ENCODE data around the gene BLACAT1.
"Not testable (repeated sequence)": the region's sequence is repeated elsewhere in the genome, so short reads cannot be mapped to it uniquely, and the experiment has no call there.

Gene BLACAT1

DNA sequence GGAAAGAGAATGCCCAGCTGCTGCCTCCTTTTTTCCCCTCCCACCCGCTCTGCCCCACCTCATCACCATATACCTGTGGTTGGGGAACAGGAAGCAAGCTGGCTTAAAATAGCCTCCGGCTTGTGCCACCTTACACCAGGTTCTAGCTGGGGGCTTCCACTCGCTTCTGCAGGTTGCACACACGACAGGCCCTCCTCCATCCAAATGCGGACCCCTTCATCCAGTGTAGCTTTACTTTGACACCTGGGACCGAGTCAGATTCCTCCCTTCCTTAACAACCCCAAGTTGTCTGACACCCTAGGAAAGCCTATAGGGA, 14.6 kb downstream of the BLACAT1 start:
- Mint-ChIP-seq H3K9me3 (no peaks in the 10 kb centered on the region), H3K4me3 (peak overlapping the region; percentile 78), H3K4me1 (peaks cover 56% of the 10 kb centered on the region), H3K36me3 (peaks cover 5% of the 10 kb centered on the region), H3K27ac (peak overlapping the region; percentile 91)
- ATAC-seq = no peak
- no peak for DNase-seq (ENCODE audit: low spot score in 2 of 2)

DNA sequence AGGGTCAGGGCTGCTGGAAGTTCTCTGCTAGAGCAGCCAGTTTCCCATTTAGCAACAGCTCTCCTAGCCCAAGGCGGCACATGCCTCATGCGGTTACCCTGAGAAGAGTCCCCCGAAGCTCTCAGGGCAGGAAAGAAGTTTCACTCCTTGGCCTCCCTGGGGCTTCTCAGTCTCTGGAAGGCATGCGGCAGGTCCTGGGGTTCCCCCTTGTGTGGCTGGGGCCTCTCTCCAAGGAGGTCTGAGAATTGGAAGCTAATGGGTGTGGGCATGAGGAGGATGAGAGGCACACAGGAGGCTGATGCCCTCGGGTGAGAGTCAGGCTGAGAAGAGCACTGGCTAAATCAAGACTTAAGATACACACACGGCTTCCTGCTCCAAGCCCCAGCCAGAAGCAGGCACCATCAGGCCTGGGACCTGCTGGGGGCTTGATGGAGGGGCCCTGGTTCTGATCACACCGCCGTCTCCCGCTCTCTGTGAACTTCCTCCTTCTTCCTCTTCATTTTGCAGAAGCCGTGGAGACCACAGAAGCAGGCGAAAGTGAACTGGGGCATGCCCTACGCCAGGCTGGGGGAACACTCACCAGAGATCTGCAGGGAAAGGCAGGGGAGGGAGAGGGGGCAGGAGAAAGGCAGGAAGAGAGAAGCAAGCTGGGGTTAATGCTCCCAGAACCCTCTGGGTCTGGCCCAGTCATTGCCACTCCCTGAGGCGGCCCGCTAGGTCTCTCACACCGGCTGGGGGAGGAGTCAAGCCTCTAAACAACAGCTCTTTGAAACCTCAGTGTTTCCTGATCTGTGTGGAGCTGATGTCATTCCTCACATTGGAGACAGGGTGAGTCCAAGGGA, 15.1 kb downstream of the BLACAT1 start:
- DNase-seq (ENCODE audit: low spot score in 2 of 2) = peak; percentile 31 to 81
- peaks cover 58% of the 10 kb centered on the region for H3K4me1 Mint-ChIP-seq
- peaks cover 5% of the 10 kb centered on the region for H3K36me3 Mint-ChIP-seq

DNA sequence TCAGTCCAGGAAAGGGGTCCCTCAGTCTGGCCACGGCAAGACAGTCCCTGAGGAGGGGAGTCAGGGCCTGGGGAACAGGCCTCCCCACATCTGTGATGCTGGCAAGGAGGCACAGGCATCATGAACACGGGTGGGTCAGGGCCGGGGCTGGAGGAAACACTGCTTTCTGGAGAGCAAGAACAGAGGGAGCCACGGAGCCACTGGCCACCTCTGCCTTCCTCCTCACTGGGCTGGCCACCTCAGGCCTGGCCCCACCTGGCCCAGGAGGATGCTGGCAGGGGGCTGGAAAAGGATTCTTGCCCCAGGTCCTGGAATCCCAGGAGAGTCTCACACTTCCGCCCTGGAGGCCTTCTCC, 15.7 kb downstream of the BLACAT1 start:
- no peaks in the 10 kb centered on the region for H3K9me3 Mint-ChIP-seq
- H3K4me3 Mint-ChIP-seq = peak overlapping the region; percentile 78
- no peak for DNase-seq (ENCODE audit: low spot score in 2 of 2)
- ATAC-seq = no peak
- peak overlapping the region; percentile 91 for H3K27ac Mint-ChIP-seq
- H3K4me1 Mint-ChIP-seq = peaks cover 58% of the 10 kb centered on the region
- peaks cover 5% of the 10 kb centered on the region for H3K36me3 Mint-ChIP-seq

More for the DNA sequence above, 15.1 kb downstream of the BLACAT1 start:
- Mint-ChIP-seq H3K9me3 (no peaks in the 10 kb centered on the region), H3K27ac (peak overlapping the region; percentile 91), H3K4me3 (peak overlapping the region; percentile 78)
- ATAC-seq = peak; percentile 95

DNA sequence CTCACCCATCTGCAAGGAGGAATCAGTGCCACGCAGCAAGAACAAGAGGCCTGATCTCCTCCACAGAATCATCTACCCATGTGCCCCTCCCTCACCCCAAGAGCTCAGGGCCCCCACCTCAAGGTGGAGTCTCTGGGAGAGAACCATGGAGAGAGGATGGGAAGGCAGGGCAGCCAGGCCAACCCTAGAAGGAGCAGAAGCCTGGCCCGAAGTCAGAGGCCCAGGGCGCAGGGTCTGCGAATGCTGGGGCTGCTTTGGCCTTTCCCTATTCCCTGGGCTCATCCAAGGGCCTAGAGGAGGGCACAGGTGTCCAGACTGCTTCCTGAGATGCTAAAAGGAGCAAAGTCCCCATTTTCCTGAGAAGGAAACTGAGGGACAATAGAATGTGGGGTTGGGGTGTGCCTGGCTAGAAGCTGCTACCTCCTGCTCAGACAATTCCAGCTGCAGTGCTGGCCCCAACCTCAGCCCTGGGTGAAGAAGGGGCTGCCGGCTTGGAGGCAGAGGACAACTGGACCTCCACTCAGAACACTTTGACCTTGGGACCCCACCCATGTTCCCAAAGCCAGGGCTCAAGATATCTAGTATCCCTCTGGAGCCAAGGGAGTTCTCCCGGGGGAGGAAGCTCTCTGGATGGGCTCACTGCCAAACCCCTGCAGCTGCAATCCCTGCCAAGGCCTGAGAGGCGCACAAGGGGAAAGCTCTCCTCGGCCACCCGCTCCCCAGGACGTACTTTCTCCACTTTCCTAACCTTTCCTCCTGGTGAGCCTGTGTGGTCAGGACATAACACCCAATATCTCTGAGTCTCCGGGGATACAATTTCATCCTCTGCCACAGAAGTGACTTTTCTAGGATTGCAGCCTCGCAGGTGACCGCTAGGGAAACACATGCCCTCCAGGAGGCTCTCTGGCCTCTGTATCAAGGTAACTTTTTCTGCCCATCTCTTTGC, 17.4 kb downstream of the BLACAT1 start:
- Mint-ChIP-seq H3K9me3 (no peaks in the 10 kb centered on the region), H3K4me3 (no peak overlapping the region), H3K27ac (peak overlapping the region; percentile 26), H3K4me1 (peaks cover 47% of the 10 kb centered on the region), H3K36me3 (peaks cover 5% of the 10 kb centered on the region)
- no peak for DNase-seq (ENCODE audit: low spot score in 2 of 2)
- no peak for ATAC-seq

DNA sequence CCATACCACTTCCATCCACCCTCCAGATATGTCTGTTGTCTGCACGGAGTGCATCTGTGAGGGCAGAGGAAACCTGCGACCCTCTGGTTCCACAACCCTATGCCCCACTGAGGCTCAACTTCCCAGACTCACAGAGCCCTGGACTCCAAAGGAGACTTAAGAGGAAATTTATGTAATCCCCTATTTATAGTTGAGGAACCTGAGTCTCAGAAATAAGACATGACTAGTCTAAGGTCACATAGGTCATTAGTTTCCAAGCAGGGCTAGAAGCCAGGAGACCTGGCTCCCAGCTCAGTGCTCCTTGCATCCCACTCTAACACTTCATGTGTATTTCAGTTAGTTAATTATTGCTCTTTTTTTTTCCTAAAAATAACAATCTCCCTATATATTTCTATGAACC, 18.3 kb downstream of the BLACAT1 start:
- H3K4me3 Mint-ChIP-seq = no peak overlapping the region
- peak overlapping the region; percentile 26 for H3K27ac Mint-ChIP-seq
- no peak for ATAC-seq
- DNase-seq (ENCODE audit: low spot score in 2 of 2) = no peak
- H3K36me3 Mint-ChIP-seq = peaks cover 5% of the 10 kb centered on the region
- peaks cover 47% of the 10 kb centered on the region for H3K4me1 Mint-ChIP-seq
- no peaks in the 10 kb centered on the region for H3K9me3 Mint-ChIP-seq

DNA sequence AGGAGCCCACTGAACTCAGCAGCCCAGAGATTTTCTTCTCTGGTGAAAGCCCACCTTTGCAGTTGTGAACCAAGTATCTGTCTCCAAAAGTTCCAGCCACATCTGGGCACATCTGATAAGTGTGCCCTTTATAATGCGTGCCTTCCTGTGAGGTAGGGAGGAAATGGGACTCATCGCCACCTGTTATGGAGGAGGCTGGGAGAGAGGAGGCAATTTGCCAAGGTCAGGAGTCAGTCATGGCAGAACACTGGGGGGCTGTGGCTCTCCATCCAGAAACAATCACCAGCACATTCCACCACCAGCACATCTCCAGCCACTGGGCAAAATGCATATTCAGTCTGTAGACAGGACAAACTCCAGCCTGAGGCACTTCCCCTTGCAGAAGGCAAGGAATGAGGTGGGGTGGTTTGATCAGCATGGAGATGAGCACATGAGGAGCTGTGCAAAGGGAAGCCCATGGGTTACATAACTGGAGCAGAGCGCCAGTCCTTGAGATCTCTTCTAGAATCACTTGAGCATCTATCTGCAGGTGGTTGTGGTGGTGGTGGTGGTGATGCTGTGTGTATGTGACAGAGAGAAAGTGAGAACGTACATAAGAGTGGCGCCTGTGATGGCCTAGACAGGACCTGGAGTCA, 19.0 kb downstream of the BLACAT1 start:
- H3K27ac Mint-ChIP-seq = no peak overlapping the region
- peaks cover 5% of the 10 kb centered on the region for H3K36me3 Mint-ChIP-seq
- ATAC-seq (no peak), DNase-seq (ENCODE audit: low spot score in 2 of 2) (no peak)
- no peak overlapping the region for H3K4me3 Mint-ChIP-seq
- H3K9me3 Mint-ChIP-seq = no peaks in the 10 kb centered on the region
- peaks cover 44% of the 10 kb centered on the region for H3K4me1 Mint-ChIP-seq

DNA sequence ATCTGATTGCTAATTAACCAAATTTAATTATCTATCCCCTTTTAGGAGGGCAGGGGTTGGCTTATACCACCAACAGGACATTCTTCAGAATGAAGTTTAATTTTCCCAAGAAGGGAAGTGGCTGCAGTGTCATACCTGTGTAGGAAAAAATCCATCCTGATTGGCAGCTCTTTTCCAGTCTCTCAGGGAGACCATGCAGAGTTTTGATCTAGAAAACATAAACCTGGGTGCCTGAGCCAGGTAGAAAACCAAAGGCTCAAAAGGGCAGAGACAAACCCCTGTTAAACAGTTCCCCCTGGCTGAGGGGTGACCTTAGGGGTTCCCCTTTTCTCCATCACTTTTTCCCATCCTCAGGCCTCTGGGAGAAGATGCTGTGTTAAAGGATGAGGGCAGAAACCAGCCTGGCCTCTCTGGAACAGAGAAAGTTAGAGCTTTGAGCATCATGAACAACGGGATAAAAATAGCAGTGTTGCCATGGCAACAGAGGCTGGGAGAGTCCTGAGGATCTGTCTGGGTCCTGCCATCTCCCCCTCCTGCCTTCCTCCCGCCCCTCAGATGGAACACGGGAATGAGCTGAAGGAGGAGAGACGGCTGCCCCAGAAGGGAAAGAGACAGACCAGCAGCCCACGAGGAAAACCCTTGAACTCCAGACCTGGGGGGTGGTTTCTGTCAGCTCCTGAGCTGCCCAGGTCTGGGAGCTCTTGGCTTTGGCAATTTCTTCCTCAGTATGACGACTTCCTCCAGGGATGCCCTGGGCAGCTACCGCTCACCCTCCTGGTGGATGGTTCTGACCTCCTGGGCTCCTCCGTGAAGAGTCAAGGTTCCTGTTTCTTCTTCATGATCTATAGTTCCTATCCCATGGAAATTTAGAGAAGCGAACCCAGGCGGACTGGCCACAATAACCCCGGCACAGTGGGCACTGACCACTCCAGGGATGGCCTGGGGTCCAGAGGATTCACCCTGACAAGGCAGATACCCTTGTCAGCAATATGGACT, 20.0 kb downstream of the BLACAT1 start:
- Mint-ChIP-seq H3K4me3 (no peak overlapping the region), H3K27ac (no peak overlapping the region)

DNA sequence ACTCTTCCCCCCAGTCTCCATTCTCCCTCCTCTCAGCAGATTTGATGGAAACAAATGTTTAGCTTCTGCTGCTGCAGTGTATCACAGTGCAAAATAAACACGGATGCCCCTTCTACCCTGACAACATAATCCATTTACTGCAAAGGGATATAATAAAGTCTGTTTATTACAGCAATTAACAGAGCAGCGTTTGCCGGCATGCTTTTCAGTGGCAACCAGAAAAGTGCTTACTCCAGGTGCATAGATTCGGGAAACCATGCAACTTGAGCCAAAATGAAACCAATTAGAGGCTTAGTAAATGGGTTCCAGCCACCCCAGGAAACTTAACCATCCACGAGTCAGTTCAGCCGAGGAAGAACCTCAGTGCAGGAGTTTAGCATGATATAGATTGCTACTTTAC, 21.1 kb downstream of the BLACAT1 start:
- Mint-ChIP-seq H3K27ac (no peak overlapping the region), H3K9me3 (no peaks in the 10 kb centered on the region), H3K36me3 (no peaks in the 10 kb centered on the region), H3K4me1 (peaks cover 35% of the 10 kb centered on the region), H3K4me3 (no peak overlapping the region)
- ATAC-seq (no peak), DNase-seq (ENCODE audit: low spot score in 2 of 2) (no peak)

More for the DNA sequence above, 20.0 kb downstream of the BLACAT1 start:
- DNase-seq (ENCODE audit: low spot score in 2 of 2) (no peak), ATAC-seq (no peak)
- Mint-ChIP-seq H3K36me3 (no peaks in the 10 kb centered on the region), H3K9me3 (no peaks in the 10 kb centered on the region), H3K4me1 (peaks cover 39% of the 10 kb centered on the region)

DNA sequence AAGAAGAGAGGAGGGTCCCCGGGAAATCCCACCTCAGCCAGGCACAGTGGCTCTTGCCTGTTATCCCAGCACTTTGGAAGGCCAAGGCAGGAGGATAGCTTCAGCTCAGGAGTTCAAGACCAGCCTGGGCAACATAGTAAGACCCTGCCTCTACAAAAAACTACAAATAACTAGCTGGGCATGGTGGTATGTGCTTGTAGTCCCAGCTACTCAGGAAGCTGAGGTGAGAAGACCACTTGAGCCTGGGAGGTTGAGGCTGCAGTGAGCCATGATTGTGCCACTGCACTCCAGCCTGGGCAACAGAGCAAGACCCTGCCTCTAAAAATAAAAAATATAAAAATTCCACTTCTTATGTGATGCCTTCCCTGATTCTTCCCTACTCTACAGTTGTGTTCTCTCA, 23.2 kb downstream of the BLACAT1 start:
- H3K4me3 Mint-ChIP-seq; H3K36me3 Mint-ChIP-seq; DNase-seq (ENCODE audit: low spot score in 2 of 2); ATAC-seq; H3K9me3 Mint-ChIP-seq; H3K27ac Mint-ChIP-seq: not testable (repeated sequence)
- H3K4me1 Mint-ChIP-seq = peaks cover 25% of the 10 kb centered on the region

DNA sequence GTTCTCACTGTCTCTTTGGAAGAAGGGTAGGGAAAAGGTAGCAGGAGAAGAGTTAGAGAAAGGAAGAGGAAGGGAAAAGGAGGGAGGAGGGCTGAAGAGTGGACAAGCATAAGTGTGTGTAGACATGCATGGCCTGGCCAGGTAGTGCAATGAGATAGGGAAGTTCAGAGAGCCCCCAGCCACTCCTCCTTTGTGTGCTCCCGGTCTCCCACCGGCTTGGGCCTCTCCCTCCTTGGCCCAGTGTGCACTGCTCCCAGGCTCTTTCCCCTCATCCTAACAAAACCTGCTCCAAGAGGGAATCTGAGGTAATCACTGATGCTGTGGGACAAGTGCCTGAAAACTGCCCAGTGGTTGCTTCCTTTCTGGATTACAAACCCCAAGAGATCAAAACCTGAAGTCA, 23.7 kb downstream of the BLACAT1 start:
- Mint-ChIP-seq H3K27ac (no peak overlapping the region), H3K36me3 (no peaks in the 10 kb centered on the region), H3K9me3 (no peaks in the 10 kb centered on the region), H3K4me1 (peaks cover 20% of the 10 kb centered on the region), H3K4me3 (no peak overlapping the region)
- no peak for DNase-seq (ENCODE audit: low spot score in 2 of 2)
- no peak for ATAC-seq

DNA sequence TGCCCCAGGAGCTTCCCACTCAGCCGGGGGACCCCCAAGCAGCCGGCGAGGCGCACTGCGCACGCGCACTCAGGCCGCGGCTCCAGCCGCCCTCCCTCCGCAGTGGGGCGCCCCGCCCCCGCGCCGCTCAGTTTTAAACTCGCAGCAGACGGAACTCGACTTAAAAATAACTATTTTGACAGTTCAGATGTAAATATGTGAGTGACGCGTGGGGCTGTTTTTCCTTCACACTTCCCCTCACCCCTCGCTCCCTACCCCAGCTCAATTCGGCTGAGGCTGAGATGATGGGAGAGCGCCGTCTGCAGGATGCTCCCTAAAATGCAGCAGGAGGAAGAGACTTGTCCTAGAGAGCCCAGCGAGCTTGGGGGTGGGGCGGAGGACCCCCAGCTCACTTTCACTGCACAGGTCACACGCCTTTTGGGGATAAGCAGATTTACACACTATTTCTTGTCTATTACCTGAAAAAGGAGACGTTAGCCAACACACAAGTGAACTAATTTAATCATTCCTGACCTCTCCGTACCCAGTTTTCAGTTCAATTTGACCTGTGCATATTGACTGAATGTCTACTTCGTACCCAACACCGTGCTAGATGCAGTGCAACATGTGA, 25.0 kb downstream of the BLACAT1 start:
- H3K4me1 Mint-ChIP-seq = peaks cover 13% of the 10 kb centered on the region
- DNase-seq (ENCODE audit: low spot score in 2 of 2) (peak; percentile 53 to 78), ATAC-seq (peak; percentile 72)
- H3K36me3 Mint-ChIP-seq = no peaks in the 10 kb centered on the region
- H3K9me3 Mint-ChIP-seq = no peaks in the 10 kb centered on the region
- peak overlapping the region; percentile 71 for H3K4me3 Mint-ChIP-seq
- peak overlapping the region; percentile 77 for H3K27ac Mint-ChIP-seq

DNA sequence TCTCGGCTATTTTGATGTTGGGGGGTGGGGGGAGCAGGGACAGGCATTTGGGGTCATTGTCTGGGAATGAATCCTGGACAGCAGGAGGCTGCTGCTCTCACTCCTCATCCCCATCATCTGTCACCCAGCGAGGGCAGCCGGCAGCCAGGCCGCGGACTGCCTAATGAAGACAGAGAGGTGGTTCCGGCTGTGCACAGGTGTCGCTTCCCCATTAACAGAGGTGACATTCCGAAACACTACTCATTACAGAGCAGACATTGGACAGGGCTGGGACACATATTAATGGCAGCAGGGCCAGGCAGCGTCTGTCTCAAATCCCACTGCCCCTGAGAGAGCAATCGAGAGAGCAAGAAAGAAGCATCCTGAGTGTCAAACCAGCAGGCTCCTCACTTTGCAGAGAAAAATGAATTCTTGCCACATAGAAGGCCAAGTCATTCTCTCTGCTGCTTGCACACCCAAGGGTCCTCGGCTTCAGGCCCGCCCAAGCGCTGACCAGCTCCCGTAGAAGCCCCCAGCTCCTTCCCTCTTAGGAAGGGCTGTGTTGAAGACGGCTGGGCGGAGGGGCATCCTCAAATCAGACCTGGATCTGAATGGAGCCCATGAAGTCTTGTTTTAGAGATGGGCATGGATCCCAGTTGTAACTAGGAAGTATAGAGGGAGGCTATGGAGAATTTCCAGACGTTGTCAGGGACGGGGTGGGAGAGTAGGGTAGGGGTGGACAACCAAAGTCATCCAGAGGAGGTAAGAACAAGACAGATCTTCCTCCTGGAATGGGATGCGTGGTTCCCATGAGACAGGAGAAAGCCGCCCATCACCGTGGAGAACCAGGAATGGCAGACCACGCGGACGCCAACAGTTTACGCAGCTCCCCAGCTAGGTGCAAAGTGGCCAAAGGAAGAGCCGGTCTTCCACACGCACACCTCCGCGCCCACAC, 25.8 kb downstream of the BLACAT1 start:
- no peak for ATAC-seq
- H3K4me1 Mint-ChIP-seq = peaks cover 13% of the 10 kb centered on the region
- H3K9me3 Mint-ChIP-seq = no peaks in the 10 kb centered on the region
- peak overlapping the region; percentile 71 for H3K4me3 Mint-ChIP-seq
- no peaks in the 10 kb centered on the region for H3K36me3 Mint-ChIP-seq
- peak overlapping the region; percentile 77 for H3K27ac Mint-ChIP-seq
- DNase-seq (ENCODE audit: low spot score in 2 of 2) = no peak

DNA sequence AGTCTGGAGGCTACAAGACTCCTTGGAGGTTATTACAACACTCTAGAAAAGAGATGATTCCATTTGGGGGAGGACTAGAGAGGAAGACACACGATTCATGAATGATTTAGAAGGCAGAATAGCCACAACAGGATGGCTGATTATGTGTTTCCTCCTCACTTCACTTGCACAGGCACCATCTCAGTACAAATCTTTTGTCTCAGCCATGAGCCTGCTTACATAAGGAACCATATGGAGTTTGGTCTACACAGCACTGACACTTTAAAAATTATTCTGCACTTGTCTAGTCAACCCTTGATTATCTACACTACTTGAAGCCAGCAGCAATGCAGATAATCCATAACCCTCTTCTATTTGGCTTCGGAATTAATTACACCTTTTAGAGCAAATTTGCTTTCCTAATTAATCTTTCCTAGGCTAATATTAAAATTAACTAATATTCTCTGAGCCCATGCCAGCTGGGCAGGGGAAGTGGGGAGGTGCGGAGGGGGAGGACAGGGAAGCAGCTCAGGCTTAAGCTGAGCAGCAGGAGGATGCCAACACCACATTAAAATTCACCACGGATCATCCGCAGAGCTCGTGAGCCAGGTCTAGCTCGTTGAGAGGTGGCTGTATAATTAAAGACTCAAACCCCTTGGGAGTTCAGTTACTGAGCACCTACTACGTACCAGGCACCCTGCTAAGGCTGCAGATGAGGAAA, 30.8 kb downstream of the BLACAT1 start:
- no peak overlapping the region for H3K4me3 Mint-ChIP-seq
- H3K36me3 Mint-ChIP-seq = no peaks in the 10 kb centered on the region
- H3K4me1 Mint-ChIP-seq = no peaks in the 10 kb centered on the region
- no peak for ATAC-seq
- no peak for DNase-seq (ENCODE audit: low spot score in 2 of 2)
- H3K27ac Mint-ChIP-seq = no peak overlapping the region
- H3K9me3 Mint-ChIP-seq = no peaks in the 10 kb centered on the region
